ENCODE results near the gene PAX4.

- TF ChIP-seq CTCF (IDR thresholded peaks at IDR 0.05) (no peak), POLR2AphosphoS5 (IDR thresholded peaks at IDR 0.05) (no peak), POLR2A (IDR thresholded peaks at IDR 0.05) (no peak), EP300 (IDR thresholded peaks at IDR 0.05; ENCODE audit: low read depth) (no peak)
These were observed 30.3 kb downstream of the PAX4 start for GRCh38 chr7:127587663-127588018.
